CD14-positive monocyte (primary cell): ENCODE data around the gene ATP2A2. TPM values are rescaled to one million over a fixed set of nuclear protein-coding genes. Genes with fewer than 3 reads are reported as not detected.

Experiments
- DNase-seq, 3 donors: peaks; one replicate each; pipeline ENCODE4 v3.0.0-alpha.2; 2011 to 2022
- H2AFZ ChIP-seq: 2 replicates; pipeline ENCODE4 v1.6.0; 2012; ENCODE audit warnings: mild to moderate bottlenecking, low read depth, low read length, inconsistent platforms; ENCODE audit not compliant: insufficient read depth, poor library complexity, severe bottlenecking
- H3K27ac ChIP-seq, 2 donors: 1 replicate in 1 of 2; 2 replicates in 1 of 2; pipeline ENCODE4 v1.5.1; 2012 to 2013; ENCODE audit warnings: low read length in 2 of 2, control low read depth in 1 of 2, inconsistent platforms in 1 of 2, low read depth in 1 of 2, mild to moderate bottlenecking in 1 of 2
- H3K27me3 ChIP-seq, 2 donors: one replicate each; pipeline versions ENCODE4 v1.6.0 to v1.6.1; 2011 to 2013; ENCODE audit warnings: low read length in 2 of 2; ENCODE audit not compliant: control insufficient read depth in 2 of 2, insufficient read depth in 2 of 2
- H3K36me3 ChIP-seq, 2 donors: replicated peaks in 1 of 2; 1 replicate in 1 of 2; 2 replicates in 1 of 2; pipeline versions ENCODE4 v1.5.1 to v1.6.1; 2012 to 2013; ENCODE audit warnings: low read length in 2 of 2, control low read depth in 1 of 2, inconsistent platforms in 1 of 2, mild to moderate bottlenecking in 1 of 2; ENCODE audit not compliant: insufficient read depth in 2 of 2, control insufficient read depth in 1 of 2
- H3K4me1 ChIP-seq, 2 donors: 1 replicate in 1 of 2; 2 replicates in 1 of 2; pipeline versions ENCODE4 v1.5.1 to v1.6.1; 2012 to 2013; ENCODE audit warnings: low read length in 2 of 2, control low read depth in 1 of 2, inconsistent platforms in 1 of 2, mild to moderate bottlenecking in 1 of 2, moderate library complexity in 1 of 2; ENCODE audit not compliant: insufficient read depth in 2 of 2, control insufficient read depth in 1 of 2
- H3K4me2 ChIP-seq: replicated peaks from 2 replicates; pipeline ENCODE3; 2012; ENCODE audit warnings: low read length, moderate library complexity, mild to moderate bottlenecking; ENCODE audit not compliant: poor library complexity, severe bottlenecking; ENCODE audit errors: extremely low read depth
- H3K4me3 ChIP-seq, 3 experiments: fragments of 200-600 bp in 1 of 3; sonication (generic) in 1 of 3; replicated peaks in 1 of 3; 1 replicate in 2 of 3; 2 replicates in 1 of 3; pipeline ENCODE4 v1.5.1; 2011 to 2013; ENCODE audit warnings: low read length in 3 of 3, mild to moderate bottlenecking in 3 of 3, control low read depth in 2 of 3, low read depth in 2 of 3, inconsistent platforms in 1 of 3, moderate library complexity in 1 of 3
- H3K79me2 ChIP-seq: 2 replicates; pipeline ENCODE4 v1.6.0; 2012; ENCODE audit warnings: mild to moderate bottlenecking, control low read depth, inconsistent platforms, low read length, moderate library complexity; ENCODE audit not compliant: insufficient read depth
- H3K9ac ChIP-seq: 2 replicates; pipeline ENCODE4 v1.6.0; 2017; ENCODE audit warnings: low read length, mild to moderate bottlenecking; ENCODE audit not compliant: insufficient read depth, poor library complexity, severe bottlenecking
- H3K9me3 ChIP-seq, 2 donors: replicated peaks in 1 of 2; 1 replicate in 1 of 2; 2 replicates in 1 of 2; pipeline versions ENCODE4 v1.5.1 to v1.6.1; 2012 to 2013; ENCODE audit warnings: low read length in 2 of 2, control low read depth in 1 of 2; ENCODE audit not compliant: control insufficient read depth in 1 of 2, insufficient read depth in 1 of 2
- H4K20me1 ChIP-seq: 2 replicates; pipeline ENCODE4 v1.6.0; 2012; ENCODE audit warnings: mild to moderate bottlenecking, low read length, control low read depth, moderate library complexity; ENCODE audit not compliant: insufficient read depth
- H3K27ac Mint-ChIP-seq, 7 donors: one replicate each; pipeline ENCODE4 v1.8.0; 2020; ENCODE audit warnings: mild to moderate bottlenecking in 7 of 7, mixed read lengths in 7 of 7, moderate library complexity in 6 of 7, inconsistent platforms in 2 of 7
- H3K27me3 Mint-ChIP-seq, 3 donors: one replicate each; pipeline ENCODE4 v1.8.0; 2021 to 2022; ENCODE audit warnings: low read depth in 3 of 3, mild to moderate bottlenecking in 3 of 3, mixed read lengths in 3 of 3, moderate library complexity in 3 of 3, inconsistent platforms in 1 of 3
- H3K36me3 Mint-ChIP-seq, 2 donors: one replicate each; pipeline ENCODE4 v1.8.0; 2020; ENCODE audit warnings: mixed read lengths in 2 of 2, inconsistent platforms in 1 of 2, mild to moderate bottlenecking in 1 of 2
- H3K4me1 Mint-ChIP-seq: one replicate; pipeline ENCODE4 v1.8.0; 2020; ENCODE audit warnings: mild to moderate bottlenecking, mixed read lengths
- H3K4me3 Mint-ChIP-seq, 2 donors: one replicate each; pipeline ENCODE4 v1.8.0; 2020; ENCODE audit warnings: mild to moderate bottlenecking in 2 of 2, mixed read lengths in 2 of 2, moderate library complexity in 1 of 2
- H3K9me3 Mint-ChIP-seq, 7 donors: one replicate each; pipeline ENCODE4 v1.8.0; 2020 to 2022; ENCODE audit warnings: mixed read lengths in 7 of 7, mild to moderate bottlenecking in 6 of 7, moderate library complexity in 6 of 7, inconsistent platforms in 2 of 7
- CTCF ChIP-seq: fragments of 200-600 bp; IDR thresholded peaks from one replicate; pipeline ENCODE4 v1.8.0; 2022; ENCODE audit warnings: antibody characterized with exemption, mild to moderate bottlenecking
- WGBS: methylation state at CpG from one replicate; pipeline ENCODE4 v1.1.5; 2013; ENCODE audit warnings: missing lambda C conversion rate; ENCODE audit not compliant: insufficient coverage; 5-methylcytosine and 5-hydroxymethylcytosine counted together
- intact Hi-C, 2 donors: fragments of 100-400 bp; cut with micrococcal nuclease; formaldehyde crosslinking; loops; one replicate each; pipeline versions ENCODE4 v1.15.0 to v1.15.1; 2023
- polyA plus RNA-seq, 3 donors: library from polyadenylated mRNA; depleted of rRNA in 1 of 3; unstranded in 2 of 3; stranded (reverse) in 1 of 3; fragments of 300-500 nt in 2 of 3; fragments of >200 nt in 1 of 3; fragmentation: Illumina TruSeq in 2 of 3; gene quantifications; 1 replicate in 2 of 3; 2 replicates in 1 of 3; pipeline ENCODE4 v1.2.3, GENCODE V29; 2012 to 2021

The ATP2A2 gene
- polyA plus RNA-seq, 3 donors = 4.5 to 83.1 (median 6.9) TPM

- H3K27ac ChIP-seq = peak overlapping the region in 1 of 2 donors; percentile 20
- Mint-ChIP-seq H3K27me3 (peaks cover 0 to 2% (median 0%) of the 10 kb centered on the region in 3 donors), H3K4me3 (no peak overlapping the region), H3K4me1 (peaks cover 30% of the 10 kb centered on the region), H3K9me3 (no peaks in the 10 kb centered on the region), H3K27ac (peak overlapping the region in 1 of 7 donors; percentile 54), H3K36me3 (peaks cover 45 to 73% of the 10 kb centered on the region in 2 donors)
- no peak overlapping the region for H3K4me2 ChIP-seq
- DNase-seq = no peak
- no peak overlapping the region for H2AFZ ChIP-seq
- intact Hi-C loops = no loop called here
- no CpG with 5 or more reads among the region's 3 CpGs for WGBS
- peaks cover 100% of the 10 kb centered on the region for H4K20me1 ChIP-seq
- H3K9ac ChIP-seq = no peak overlapping the region
- peaks cover 34 to 85% of the 10 kb centered on the region in 2 donors for H3K36me3 ChIP-seq
- no peak for TF ChIP-seq CTCF
- no peak overlapping the region for H3K4me3 ChIP-seq
- H3K27me3 ChIP-seq = no peaks in the 10 kb centered on the region
- H3K4me1 ChIP-seq = peaks cover 13 to 21% of the 10 kb centered on the region in 2 donors
- H3K9me3 ChIP-seq = no peaks in the 10 kb centered on the region
- peaks cover 98% of the 10 kb centered on the region for H3K79me2 ChIP-seq
Observed at GRCh38 chr12:110307372-110307771, 26.3 kb downstream of the ATP2A2 start.

- Histone ChIP-seq H3K36me3 (peaks cover 21 to 52% of the 10 kb centered on the region in 2 donors), H4K20me1 (peaks cover 100% of the 10 kb centered on the region), H2AFZ (no peak overlapping the region), H3K9ac (no peak overlapping the region), H3K4me3 (no peak overlapping the region), H3K4me1 (peaks cover 28 to 41% of the 10 kb centered on the region in 2 donors), H3K27me3 (no peaks in the 10 kb centered on the region), H3K79me2 (peaks cover 90% of the 10 kb centered on the region), H3K27ac (peak overlapping the region in 1 of 2 donors; percentile 9), H3K9me3 (no peaks in the 10 kb centered on the region), H3K4me2 (no peak overlapping the region)
- H3K27me3 Mint-ChIP-seq = peaks cover 0 to 3% (median 0%) of the 10 kb centered on the region in 3 donors
- H3K36me3 Mint-ChIP-seq = peaks cover 33 to 57% of the 10 kb centered on the region in 2 donors
- H3K4me1 Mint-ChIP-seq = peaks cover 42% of the 10 kb centered on the region
- intact Hi-C loops = loop anchor here in 1 of 2 donors (10.0 kb wide), 1 partner anchor 206 kb away; no protein-coding TSS in a partner anchor
- peaks cover 0 to 2% (median 0%) of the 10 kb centered on the region in 7 donors for H3K9me3 Mint-ChIP-seq
- DNase-seq = no peak
- H3K27ac Mint-ChIP-seq = no peak overlapping the region
- TF ChIP-seq CTCF = no peak
- no peak overlapping the region for H3K4me3 Mint-ChIP-seq
Observed at GRCh38 chr12:110310763-110311162, 29.7 kb downstream of the ATP2A2 start.
